WTC11 (cell line): ENCODE data around the gene ZNF646.

ENCODE experiments used
- TF ChIP-seq, protein P1 (sequence below): sonication (generic); formaldehyde crosslinking; IDR thresholded peaks from 2 replicates; pipeline ENCODE4 v1.8.0; 2022; ENCODE audit warnings: mild to moderate bottlenecking, missing genetic modification reagents
- TF ChIP-seq, protein P2 (sequence below): fragments of 200-600 bp; IDR thresholded peaks from 2 replicates; pipeline ENCODE4 v1.8.0; 2022; ENCODE audit warnings: antibody characterized with exemption

DNA sequence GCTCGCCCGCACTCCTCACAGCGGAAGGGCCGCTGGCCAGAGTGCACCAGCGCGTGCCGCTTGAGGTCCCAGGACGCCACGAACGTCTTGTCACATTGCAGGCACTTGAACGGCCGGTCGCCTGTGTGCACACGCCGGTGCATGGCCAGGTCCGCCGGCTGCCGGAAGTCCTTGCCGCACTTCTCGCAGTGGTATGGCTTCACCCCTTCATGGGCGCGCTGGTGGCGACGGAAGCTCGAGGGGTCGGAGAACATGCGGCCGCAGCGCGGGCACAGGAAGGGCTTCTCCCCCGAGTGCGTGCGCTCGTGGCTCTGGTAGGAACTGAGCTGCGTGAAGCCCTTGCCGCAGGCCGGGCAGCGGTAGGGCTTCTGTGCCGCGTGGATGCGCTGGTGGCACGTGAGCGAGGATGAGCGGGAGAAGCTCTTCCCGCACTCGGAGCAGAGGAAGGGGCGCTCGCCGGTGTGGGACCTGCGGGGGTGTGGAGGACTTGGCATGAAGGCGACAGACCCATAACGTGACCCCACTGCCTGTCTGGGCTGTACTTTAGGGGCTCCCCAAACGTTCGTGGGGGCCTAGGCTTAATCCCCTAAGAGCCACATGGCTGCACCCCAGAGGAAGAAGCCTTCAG, 12.3 kb upstream of the ZNF646 start:
- TF ChIP-seq, protein P1, sequence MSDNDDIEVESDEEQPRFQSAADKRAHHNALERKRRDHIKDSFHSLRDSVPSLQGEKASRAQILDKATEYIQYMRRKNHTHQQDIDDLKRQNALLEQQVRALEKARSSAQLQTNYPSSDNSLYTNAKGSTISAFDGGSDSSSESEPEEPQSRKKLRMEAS (CRISPR knock-in tag): no peak
- TF ChIP-seq, protein P2, sequence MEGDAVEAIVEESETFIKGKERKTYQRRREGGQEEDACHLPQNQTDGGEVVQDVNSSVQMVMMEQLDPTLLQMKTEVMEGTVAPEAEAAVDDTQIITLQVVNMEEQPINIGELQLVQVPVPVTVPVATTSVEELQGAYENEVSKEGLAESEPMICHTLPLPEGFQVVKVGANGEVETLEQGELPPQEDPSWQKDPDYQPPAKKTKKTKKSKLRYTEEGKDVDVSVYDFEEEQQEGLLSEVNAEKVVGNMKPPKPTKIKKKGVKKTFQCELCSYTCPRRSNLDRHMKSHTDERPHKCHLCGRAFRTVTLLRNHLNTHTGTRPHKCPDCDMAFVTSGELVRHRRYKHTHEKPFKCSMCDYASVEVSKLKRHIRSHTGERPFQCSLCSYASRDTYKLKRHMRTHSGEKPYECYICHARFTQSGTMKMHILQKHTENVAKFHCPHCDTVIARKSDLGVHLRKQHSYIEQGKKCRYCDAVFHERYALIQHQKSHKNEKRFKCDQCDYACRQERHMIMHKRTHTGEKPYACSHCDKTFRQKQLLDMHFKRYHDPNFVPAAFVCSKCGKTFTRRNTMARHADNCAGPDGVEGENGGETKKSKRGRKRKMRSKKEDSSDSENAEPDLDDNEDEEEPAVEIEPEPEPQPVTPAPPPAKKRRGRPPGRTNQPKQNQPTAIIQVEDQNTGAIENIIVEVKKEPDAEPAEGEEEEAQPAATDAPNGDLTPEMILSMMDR: no peak
